GM18502 (cell line): ENCODE results near the gene MAP6D1.

Experiments
- ATAC-seq: cut with Tn5 transposase; IDR thresholded peaks from one replicate; pipeline ENCODE4 v1.9.1; 2021; ENCODE audit warnings: mild to moderate bottlenecking; ENCODE audit not compliant: unreplicated experiment, poor library complexity

MAP6D1 gene

DNA sequence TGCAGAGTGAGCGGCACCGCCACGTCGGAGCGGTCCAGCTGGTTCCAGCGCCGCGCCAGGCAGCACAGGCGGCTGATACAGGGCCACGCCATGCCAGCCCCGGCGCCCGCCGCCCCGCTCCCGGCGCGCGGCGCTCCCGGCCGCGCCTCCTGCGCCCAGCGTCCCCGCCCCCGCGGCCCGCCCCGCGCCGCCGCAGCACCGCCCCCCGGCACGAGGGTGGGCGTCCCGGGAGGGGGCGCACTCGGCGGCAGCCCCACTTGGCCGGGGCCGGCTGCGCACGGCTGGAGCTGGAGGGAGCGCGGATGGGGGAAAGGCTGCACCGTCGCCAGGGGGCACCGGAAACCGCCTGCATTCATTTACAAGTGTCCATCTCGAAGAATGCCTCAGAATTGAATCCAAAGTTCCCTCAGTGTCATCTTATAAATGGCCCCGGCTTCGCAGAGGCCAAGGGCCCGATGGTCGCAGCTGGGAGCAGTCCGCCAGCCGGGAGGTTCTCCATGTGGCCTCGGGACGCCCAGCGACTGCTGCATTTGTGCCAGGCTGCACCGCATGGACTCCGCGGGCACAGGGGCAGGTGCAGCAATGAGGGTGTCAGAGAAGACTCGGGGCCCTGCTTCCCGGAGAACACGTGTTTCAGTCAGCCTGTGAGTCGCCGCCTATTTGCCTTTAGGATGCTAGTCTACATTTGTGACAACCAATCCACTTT is at the start of gene MAP6D1:
MAP6D1 (minus strand) TSS at position 122 of the 706 bp plus-strand sequence; CDS start at position 92, 30 bp downstream.
- ATAC-seq: peak; percentile 50

DNA sequence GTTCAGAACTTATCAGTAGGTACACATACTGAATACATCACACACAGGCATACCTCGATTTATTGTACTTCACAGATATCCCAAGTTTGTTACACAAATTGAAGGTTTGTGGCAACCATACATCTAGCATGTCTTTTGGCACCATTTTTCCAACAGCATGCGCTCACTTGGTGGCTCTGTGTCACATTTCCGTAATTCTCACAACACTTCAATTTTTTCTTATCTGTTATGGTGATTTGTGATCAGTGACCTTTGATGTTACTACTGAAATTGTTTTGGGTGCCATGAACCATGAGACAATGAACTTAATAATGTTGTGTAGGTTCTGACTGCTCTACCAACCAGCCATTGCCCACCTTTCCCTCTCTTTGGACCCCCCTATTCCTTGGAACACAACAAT is 48.5 kb upstream of the MAP6D1 start:
- no peak for ATAC-seq

DNA sequence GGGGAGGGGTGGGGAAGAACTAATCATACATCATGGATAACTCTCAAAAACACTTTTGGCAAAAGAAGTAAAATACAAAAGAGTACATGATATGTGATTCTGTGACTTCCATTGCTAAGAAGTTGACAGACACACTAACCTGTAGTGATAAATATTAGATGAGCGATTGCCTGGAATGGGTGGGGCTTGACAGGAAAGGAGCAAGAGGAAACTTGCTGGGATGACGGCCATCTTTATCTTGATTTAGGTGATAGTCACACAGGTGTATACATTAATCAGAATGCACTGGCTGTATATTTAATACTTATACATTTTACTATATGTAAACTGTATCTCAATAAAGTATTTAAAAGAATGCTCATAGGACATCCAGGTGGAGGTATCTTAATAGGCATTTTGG is 46.2 kb upstream of the MAP6D1 start:
- ATAC-seq: no peak

DNA sequence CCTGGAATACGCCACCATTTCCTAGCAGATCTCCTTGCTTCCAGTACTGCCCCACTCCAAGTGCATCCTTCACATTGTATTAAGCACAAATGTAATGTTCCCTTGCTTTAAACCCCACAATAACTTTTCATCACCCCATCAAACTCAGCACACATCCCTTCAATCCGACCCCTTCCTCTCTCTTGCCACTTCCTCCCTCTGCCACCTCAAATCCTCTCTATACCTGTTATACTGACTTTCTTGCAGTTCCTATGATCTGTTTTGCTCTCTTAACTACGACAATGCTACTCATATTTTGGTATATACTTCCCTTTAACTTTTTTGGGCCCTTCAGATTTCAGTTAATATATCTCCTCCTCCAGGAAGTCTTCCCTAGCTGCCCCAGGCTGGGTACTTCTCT is 45.2 kb upstream of the MAP6D1 start:
- no peak for ATAC-seq

DNA sequence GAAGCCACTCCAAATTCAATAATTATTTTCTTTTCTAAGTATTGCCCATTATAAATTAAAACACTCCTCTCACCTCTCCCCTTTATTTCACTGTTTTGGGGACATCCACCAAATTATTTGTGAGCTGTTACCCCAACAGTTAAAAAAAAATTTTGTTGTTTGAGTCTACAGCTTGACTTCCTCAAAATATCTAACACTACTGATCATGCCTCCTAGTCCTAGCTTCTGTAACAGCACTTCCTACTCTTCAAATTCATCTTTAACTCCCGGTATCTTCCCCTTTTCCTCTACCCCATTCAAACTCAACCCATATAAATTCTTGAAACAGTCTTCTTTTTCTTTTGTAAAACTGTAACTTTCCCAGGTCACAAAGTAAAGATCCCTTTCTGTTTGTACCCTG is 43.4 kb upstream of the MAP6D1 start:
- ATAC-seq: no peak

DNA sequence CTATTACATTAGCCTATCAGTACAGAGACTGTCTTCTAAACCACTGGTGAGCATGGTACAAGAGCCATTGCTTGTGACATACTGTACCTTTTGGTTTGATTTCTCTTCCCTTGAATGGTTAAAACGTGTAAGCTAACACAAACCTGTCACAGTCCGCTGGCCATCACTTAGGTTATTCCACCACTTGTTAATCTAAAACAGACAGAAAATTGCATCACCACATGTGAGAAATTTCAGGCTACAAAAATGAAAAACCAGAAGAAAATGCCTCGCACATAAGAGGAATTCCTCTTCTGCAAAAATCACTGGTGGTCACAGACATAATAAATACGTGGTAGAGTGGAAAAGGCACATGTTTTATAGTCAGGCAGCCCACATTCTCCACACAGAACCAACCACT is 37.2 kb upstream of the MAP6D1 start:
- ATAC-seq: no peak

DNA sequence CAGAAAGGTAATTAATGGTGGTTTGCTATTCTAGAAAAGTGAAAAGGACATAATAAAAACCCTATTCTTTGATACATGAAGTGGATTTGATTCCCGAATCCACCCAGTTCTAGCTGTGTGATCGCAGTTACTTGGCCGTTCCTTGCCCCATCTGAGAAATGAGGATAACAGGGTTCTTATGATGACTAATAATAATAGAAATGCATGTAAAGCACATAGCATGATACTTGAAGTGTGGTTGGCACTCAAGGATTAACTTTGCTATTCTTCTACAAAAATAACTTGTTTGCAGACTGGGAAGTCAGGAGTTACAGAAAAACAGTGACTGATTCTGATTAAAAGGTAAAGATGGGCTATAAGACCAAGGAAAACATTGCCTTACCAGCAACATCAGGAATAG is 32.5 kb upstream of the MAP6D1 start:
- ATAC-seq: no peak

DNA sequence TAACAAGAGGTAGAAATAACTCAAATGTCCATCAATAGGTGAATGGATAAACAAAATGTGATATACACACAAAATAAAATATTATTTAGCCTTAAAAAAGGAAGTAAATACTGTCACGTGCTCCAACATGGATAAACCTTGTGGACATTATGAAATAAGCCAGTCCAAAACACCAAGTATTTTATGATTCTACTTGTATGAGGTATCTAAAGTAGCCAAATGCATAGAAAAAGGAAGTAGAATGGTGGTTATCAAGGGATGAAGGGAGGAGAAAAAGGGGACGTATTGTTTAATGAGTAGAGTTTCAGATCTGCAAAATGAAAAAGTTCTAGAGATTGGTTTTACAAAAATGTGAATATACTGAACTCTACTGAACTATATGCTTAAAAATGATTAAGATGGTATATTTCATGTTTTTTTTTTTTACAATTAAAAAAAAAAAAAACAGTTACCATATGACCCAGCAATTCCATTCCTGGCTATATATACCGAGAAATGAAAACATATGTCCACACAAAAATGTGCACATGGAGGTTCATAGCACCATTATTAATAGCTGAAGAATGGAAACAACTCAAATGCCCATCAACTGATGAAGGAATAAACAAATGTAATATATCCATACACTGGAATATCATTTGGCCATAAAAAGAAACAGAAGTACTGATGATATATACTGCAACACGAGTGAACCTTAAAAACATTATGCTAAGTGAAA is 29.1 kb upstream of the MAP6D1 start:
- no peak for ATAC-seq

DNA sequence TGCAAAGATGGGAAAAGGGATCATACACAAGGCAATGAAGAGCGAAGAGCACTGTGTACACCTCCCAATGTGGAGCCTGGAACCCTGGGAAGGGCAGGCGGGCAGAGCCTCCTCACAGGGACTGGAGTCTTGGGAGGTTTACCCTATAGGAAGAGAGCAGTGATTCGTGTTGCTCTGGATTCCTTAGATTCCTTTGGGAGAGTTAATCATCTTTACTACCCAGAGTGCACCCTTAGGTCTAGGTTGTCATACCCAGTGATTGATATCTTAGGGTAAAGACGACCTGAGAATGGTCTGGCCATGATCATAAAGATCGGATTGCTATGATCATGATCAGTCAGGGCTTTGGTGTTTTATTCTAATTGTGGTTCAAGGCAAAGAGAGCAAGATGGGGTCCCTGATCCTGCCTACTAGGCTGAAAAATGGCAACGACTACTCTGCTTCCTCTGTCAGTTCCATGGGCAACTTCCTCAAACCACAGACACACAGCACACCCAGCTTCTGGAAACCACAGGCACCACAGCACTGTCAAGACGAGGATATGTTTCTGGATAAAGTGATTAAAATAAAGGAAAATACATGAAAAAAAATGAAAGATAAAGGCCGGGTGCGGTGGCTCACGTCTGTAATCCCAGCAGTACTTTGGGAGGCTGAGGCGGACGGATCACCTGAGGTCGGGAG is 20.4 kb upstream of the MAP6D1 start:
- no peak for ATAC-seq

DNA sequence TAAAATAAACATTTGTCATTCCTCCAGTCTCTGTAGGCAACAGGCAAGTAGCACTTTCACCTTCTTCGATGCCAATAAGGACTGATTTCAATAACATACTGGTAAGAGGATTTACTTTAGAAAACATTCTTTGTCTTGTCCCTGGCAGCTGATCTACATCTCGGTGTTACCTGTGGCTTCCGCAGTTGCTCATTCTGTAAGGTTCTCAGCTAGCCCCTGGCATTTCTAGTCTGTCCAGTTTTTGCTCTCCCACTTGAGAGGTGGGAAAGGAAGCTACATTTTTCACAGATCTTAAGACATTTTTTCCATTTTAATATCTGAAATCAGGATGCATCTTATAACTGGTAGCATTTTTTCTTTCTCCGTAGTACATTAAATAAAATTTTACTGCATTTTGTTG is 19.7 kb upstream of the MAP6D1 start:
- ATAC-seq: no peak

DNA sequence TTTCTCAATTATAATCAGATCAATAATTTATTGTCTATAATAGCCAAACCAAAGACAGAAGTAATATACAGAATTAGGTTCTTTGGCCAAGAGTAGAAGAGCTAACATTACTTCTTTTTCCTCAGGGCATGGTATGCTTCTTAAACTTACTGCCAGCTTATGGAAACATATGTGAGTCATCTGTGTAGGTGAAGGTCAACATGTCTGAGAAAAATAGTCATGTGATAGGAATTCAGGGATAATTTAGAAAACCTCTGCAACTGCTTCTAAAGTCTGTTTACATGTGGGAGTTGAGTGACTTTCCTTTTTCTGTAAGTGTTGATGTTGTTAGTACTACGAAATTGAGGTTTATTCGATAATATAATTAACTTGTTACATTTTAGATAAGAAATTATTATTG is 19.2 kb upstream of the MAP6D1 start:
- ATAC-seq: no peak

DNA sequence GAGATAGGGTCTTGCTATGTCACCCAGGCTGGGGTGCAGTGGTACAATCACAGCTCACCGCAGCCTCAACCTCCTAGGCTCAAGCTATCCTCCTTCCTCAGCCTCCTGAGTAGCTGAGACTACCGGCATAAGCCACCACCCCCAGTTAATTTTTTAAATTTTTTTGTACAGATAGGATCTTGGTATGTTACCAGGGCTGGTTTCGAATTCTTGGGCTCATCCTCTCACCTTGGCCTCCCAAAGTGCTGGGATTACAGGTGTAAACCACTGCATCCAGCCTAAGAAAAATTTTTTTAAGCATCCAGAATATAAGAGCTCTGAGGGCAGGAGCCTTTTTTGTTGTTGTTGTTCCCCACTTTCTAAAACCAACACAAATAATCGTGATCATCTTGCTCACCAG is 14.4 kb upstream of the MAP6D1 start:
- no peak for ATAC-seq

DNA sequence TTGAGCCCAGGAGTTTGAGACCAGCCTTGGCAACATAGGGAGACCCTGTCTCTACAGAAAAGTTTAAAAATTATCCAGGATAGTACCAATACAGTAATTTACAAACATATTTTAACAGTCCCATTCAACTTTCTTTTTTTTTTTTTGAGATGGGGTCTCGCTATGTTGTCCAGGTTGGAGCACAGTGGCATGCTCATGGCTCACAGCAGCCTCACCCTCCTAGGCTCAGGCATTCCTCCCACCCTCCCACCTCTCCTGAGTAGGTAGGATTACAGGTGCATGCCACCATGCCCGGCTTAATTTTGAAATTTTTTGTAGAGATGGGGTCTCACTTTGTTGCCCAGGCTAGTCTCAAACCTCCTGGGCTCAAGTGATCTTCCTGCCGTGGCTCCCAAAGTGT is 12.5 kb upstream of the MAP6D1 start:
- ATAC-seq: no peak

DNA sequence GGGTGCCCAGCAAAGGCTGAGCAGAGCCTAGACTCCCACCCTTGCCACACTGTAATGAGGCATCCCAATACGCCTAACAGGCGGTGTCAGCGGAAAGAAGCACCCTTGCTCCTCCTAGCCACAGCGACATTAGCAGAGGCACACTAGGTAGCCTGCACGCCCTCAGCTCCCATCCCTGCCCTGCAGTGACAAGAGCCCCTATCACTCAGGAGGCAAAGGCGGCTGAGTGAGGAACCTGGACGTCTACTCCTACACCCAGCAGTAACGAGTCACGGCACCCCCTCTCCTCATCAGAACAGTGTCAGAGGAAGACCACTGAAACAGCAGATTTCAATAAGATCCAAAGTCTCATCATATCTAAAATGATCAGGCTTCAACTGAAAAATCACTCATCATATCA is 12.0 kb upstream of the MAP6D1 start:
- ATAC-seq: no peak

DNA sequence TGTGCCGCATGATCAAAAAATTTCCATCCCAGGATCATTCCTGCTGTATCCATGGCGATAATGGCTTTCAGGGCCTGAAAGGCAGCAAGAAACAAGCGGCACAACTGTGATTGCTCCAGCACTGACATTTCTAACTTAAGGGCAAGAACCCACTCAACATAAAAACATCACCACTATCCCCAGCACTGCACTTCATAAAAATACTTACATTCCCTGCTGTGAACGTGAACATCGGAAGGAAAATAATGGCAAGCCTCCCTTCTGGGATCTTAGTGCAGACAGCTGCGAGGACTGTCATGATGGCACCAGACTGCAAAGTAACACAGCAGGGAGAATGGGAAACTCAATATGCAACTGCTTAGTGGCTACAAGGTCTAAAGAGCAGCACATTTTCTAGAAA is 8.1 kb upstream of the MAP6D1 start:
- ATAC-seq: no peak

DNA sequence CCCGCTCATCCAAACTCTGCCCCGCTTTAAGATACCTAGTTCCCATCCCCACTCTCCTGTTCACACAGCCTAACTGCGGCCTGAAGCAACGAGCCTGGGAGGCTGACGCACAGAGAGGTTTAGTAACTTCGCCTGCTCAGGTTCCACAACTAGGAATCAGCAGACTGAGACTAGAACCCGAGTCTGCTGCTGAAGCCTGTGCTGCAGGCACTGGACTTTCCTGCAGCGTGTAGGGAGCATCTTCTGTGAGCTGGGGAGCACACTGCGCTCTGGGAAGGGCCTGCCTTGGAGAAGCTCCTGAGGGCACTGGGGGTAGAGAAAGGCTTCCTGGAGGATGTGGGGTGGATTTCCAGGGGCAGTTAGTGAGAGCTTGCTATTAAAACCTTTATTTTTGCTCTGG is 4.8 kb upstream of the MAP6D1 start:
- ATAC-seq: no peak

DNA sequence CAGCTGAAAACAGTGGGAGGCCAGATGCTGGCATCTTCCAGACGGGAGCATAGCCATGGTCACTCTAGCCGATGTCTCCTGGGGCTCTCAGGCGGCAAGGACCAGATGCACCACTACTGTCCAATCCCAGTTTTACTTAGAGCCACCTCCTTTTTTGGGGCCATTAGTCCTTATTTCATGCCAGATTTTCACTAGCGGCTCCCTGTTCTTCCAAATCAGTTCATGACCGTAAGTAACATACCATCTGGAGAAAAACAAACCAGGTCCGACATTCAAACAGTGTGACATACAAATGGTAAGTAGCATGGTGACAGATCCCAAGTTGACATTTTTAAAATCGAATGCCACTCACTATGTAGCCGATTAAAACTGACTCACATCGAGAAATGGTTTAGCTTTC is 4.1 kb upstream of the MAP6D1 start:
- ATAC-seq: no peak

DNA sequence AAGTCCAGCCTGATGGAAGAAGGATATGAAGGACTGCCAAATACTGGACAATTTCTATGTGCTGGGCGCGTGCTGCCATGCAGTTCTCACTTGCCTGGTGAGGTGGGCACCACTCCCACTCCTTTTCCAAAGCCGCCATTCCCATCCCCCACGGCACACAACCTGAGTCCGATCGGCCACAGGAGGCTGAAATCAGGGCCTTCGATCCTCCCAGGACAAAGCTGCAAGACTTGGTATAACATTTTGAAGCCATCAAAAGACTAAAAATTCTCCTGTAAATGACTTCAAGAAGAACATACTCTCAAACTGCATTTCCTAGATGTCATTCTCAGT is 3.1 kb upstream of the MAP6D1 start:
- ATAC-seq: no peak

DNA sequence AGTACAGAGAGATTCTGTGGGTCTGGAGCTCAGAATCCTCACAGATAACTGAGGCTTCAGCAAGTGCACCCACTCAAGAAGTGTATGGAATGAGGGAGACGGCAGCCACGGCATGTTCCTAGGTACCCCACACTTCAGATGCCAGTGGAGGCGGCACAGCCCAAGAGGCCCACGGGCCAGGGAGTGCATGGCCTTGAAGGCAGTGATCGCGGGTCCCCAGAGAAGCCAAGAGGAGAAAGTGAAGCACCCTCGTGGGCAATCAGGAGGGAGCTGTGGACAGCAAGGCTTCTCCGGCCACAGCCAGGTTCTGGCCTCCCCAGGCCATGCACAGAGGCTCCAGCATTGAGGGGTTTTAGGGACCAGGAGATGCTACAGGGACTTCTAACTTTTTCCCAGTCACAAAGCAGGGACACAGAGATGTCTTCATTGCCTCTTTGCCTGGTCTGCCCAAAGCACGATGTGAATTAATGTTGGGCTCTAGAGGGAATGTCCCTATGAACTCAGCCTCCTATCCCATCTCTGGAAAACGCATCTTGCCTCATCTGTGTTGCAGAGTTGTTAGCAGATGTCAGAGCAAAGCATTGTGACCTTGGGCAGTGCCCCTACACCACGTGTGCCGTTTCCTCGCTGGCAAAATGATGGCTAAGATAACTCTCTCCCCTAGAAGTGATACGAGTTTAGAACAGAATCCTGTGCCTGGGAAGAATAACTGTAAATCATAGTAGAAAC is 2.6 kb upstream of the MAP6D1 start:
- ATAC-seq: no peak

DNA sequence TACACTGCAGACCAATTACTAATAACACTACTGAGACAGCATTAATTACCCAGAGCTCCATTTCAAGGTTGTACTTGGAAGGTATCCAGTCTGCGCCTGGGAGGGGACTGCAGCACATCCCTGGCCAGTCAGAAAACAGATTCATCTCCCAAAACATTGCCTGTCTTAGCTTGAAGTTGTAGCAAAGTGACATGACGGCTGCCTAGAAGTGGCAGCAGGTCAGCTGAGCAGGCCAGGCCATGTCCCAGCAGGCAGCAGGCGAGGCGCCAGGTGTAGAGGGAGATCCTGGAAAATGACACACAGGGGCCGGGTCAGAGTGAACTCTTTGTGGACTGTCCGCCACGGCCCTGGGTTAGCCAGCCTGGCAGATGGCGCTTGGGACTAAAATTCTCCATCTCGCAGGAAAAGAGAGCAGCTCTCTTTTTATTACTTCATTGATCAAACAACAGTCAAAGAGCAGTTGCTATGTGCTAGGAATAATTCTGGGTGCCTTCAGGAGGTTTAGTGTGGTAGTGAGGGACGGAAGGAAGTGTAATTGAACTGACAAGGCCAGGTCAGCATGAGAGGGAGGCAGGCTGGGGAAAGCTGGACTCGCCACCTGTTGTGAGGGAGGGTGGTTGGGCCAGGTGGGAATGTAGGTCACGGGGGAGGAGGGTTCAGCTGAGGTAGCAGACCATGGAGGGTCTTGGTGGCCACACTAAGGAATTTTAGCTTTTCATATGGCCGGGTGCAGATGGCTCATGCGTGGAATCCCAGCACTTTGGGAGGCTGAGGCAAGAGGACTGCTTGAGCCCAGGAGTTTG is 1.3 kb upstream of the MAP6D1 start:
- no peak for ATAC-seq
